Measurements from ENCODE around the gene NUDT5.

NUDT5 gene

DNA sequence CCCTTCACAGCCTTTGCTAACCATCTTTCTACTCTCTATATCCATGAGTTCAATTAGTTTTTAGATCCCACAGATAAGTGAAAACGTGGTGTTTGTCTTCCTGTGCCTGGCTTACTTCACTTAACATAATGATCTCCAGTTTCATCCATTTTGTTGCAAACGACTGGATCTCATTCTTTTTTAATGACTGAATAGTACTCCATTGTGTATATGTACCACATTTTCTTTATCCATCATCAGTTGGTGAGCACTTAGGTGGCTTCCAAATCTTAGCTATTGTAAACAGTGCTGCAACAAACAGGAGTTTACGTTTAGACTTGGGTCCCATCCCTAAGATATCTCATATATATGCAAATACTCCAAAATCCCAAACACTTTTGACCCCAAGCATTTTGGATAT, 9.4 kb upstream of the NUDT5 start:
- Histone ChIP-seq H3K4me3 (ENCODE audit: low read length in 2 of 2) (no peak overlapping the region), H3K36me3 (ENCODE audit: control insufficient read depth in 2 of 2, insufficient read depth in 2 of 2, low read length in 2 of 2) (peaks cover 18 to 44% of the 10 kb centered on the region in 2 donors), H3K9ac (ENCODE audit: low read depth in 1 of 2, low read length in 2 of 2) (no peak overlapping the region)

GRCh38 chr10:12202226-12202625, 6.5 kb upstream of the NUDT5 start:
- Histone ChIP-seq H3K27ac (ENCODE audit: low read depth in 2 of 2, low read length in 2 of 2) (no peak overlapping the region), H3K4me1 (ENCODE audit: control insufficient read depth in 2 of 2, insufficient read depth in 2 of 2, low read length in 2 of 2) (no peaks in the 10 kb centered on the region), H3K27me3 (ENCODE audit: control insufficient read depth in 2 of 2, insufficient read depth in 2 of 2, low read length in 2 of 2) (no peaks in the 10 kb centered on the region), H3K4me3 (ENCODE audit: low read length in 2 of 2) (no peak overlapping the region), H3K9me3 (ENCODE audit: control insufficient read depth in 2 of 2, low read length in 2 of 2) (no peaks in the 10 kb centered on the region), H3K36me3 (ENCODE audit: control insufficient read depth in 2 of 2, insufficient read depth in 2 of 2, low read length in 2 of 2) (peaks cover 21 to 31% of the 10 kb centered on the region in 2 donors), H3K9ac (ENCODE audit: low read depth in 1 of 2, low read length in 2 of 2) (no peak overlapping the region)

More for the DNA sequence above, 9.4 kb upstream of the NUDT5 start:
- H3K27ac ChIP-seq (ENCODE audit: low read depth in 2 of 2, low read length in 2 of 2): no peak overlapping the region
- H3K4me1 ChIP-seq (ENCODE audit: control insufficient read depth in 2 of 2, insufficient read depth in 2 of 2, low read length in 2 of 2): no peaks in the 10 kb centered on the region
- no peaks in the 10 kb centered on the region for H3K27me3 ChIP-seq (ENCODE audit: control insufficient read depth in 2 of 2, insufficient read depth in 2 of 2, low read length in 2 of 2)
- no peaks in the 10 kb centered on the region for H3K9me3 ChIP-seq (ENCODE audit: control insufficient read depth in 2 of 2, low read length in 2 of 2)

GRCh38 chr10:12201543-12201942, 5.9 kb upstream of the NUDT5 start:
- no peaks in the 10 kb centered on the region for H3K27me3 ChIP-seq (ENCODE audit: control insufficient read depth in 2 of 2, insufficient read depth in 2 of 2, low read length in 2 of 2)
- no peak overlapping the region for H3K9ac ChIP-seq (ENCODE audit: low read depth in 1 of 2, low read length in 2 of 2)
- peaks cover 0 to 6% of the 10 kb centered on the region in 2 donors for H3K4me1 ChIP-seq (ENCODE audit: control insufficient read depth in 2 of 2, insufficient read depth in 2 of 2, low read length in 2 of 2)
- no peaks in the 10 kb centered on the region for H3K9me3 ChIP-seq (ENCODE audit: control insufficient read depth in 2 of 2, low read length in 2 of 2)
- no peak overlapping the region for H3K27ac ChIP-seq (ENCODE audit: low read depth in 2 of 2, low read length in 2 of 2)
- H3K36me3 ChIP-seq (ENCODE audit: control insufficient read depth in 2 of 2, insufficient read depth in 2 of 2, low read length in 2 of 2): peaks cover 21 to 31% of the 10 kb centered on the region in 2 donors
- H3K4me3 ChIP-seq (ENCODE audit: low read length in 2 of 2): no peak overlapping the region

GRCh38 chr10:12200850-12201249, 5.2 kb upstream of the NUDT5 start:
- H3K4me1 ChIP-seq (ENCODE audit: control insufficient read depth in 2 of 2, insufficient read depth in 2 of 2, low read length in 2 of 2): peaks cover 0 to 9% of the 10 kb centered on the region in 2 donors
- peaks cover 21 to 31% of the 10 kb centered on the region in 2 donors for H3K36me3 ChIP-seq (ENCODE audit: control insufficient read depth in 2 of 2, insufficient read depth in 2 of 2, low read length in 2 of 2)
- no peak overlapping the region for H3K27ac ChIP-seq (ENCODE audit: low read depth in 2 of 2, low read length in 2 of 2)
- H3K27me3 ChIP-seq (ENCODE audit: control insufficient read depth in 2 of 2, insufficient read depth in 2 of 2, low read length in 2 of 2): no peaks in the 10 kb centered on the region
- H3K4me3 ChIP-seq (ENCODE audit: low read length in 2 of 2): no peak overlapping the region
- H3K9me3 ChIP-seq (ENCODE audit: control insufficient read depth in 2 of 2, low read length in 2 of 2): no peaks in the 10 kb centered on the region
- H3K9ac ChIP-seq (ENCODE audit: low read depth in 1 of 2, low read length in 2 of 2): no peak overlapping the region

DNA sequence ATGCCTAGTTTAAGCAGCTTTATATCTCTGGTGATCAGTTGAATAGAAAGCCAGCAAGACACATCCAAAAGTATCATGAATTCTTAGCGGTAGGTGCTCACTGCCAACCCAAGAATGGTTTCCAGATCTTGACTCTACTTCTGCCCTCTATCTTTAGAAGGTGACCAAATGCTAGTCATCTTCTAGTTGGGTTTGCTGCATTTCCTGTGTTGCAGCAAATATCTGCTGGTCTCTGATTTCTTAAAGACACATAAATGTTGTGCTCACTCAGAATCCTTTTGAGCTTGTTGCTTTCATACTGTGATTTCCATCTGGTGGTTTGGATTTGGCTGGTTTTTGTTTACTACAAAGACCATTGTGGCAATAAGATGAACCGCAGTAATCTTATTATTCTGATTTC, 2.5 kb upstream of the NUDT5 start:
- peaks cover 6 to 19% of the 10 kb centered on the region in 2 donors for H3K4me1 ChIP-seq (ENCODE audit: control insufficient read depth in 2 of 2, insufficient read depth in 2 of 2, low read length in 2 of 2)
- H3K4me3 ChIP-seq (ENCODE audit: low read length in 2 of 2): no peak overlapping the region
- H3K9ac ChIP-seq (ENCODE audit: low read depth in 1 of 2, low read length in 2 of 2): no peak overlapping the region
- no peaks in the 10 kb centered on the region for H3K27me3 ChIP-seq (ENCODE audit: control insufficient read depth in 2 of 2, insufficient read depth in 2 of 2, low read length in 2 of 2)
- no peak overlapping the region for H3K27ac ChIP-seq (ENCODE audit: low read depth in 2 of 2, low read length in 2 of 2)
- no peaks in the 10 kb centered on the region for H3K9me3 ChIP-seq (ENCODE audit: control insufficient read depth in 2 of 2, low read length in 2 of 2)
- H3K36me3 ChIP-seq (ENCODE audit: control insufficient read depth in 2 of 2, insufficient read depth in 2 of 2, low read length in 2 of 2): peaks cover 21% of the 10 kb centered on the region in 2 donors

DNA sequence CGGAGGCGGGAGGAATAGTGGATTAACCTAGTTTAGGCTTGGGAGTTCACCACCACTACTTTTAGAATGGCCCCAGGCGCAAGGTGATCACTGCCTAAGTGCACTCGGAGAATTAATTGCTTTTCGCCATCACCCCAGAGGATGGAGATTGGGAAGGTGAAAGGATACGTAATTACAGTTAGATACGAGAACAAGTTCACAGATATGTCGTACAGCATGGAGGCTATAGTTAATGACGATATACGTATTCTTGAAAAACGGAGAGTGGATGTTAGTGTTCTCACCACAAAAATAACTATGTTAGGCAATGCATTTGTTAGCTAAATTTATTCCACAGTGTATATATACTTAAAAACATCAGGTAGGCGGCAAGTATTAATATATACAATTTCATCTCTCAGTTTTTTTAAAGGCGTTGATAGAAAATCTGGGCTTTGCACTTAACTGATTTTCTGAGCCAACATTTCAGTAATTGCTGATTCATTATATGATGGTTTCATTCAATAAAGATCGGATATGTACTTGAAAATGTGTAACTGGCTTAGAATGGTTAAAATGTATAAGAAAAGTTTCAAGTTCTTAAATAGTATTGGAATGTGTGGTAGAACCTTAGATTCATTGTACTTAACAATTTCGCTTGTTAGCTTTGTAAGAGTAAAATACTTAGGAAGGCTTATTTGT, 980 bp upstream of the NUDT5 start:
- Histone ChIP-seq H3K4me1 (ENCODE audit: control insufficient read depth in 2 of 2, insufficient read depth in 2 of 2, low read length in 2 of 2) (peaks cover 6 to 19% of the 10 kb centered on the region in 2 donors), H3K27ac (ENCODE audit: low read depth in 2 of 2, low read length in 2 of 2) (peak overlapping the region; percentile 88 to 91), H3K9me3 (ENCODE audit: control insufficient read depth in 2 of 2, low read length in 2 of 2) (no peaks in the 10 kb centered on the region), H3K9ac (ENCODE audit: low read depth in 1 of 2, low read length in 2 of 2) (peak overlapping the region; percentile 82 to 96), H3K4me3 (ENCODE audit: low read length in 2 of 2) (peak overlapping the region; percentile 96 to 98), H3K27me3 (ENCODE audit: control insufficient read depth in 2 of 2, insufficient read depth in 2 of 2, low read length in 2 of 2) (no peaks in the 10 kb centered on the region), H3K36me3 (ENCODE audit: control insufficient read depth in 2 of 2, insufficient read depth in 2 of 2, low read length in 2 of 2) (peaks cover 8 to 14% of the 10 kb centered on the region in 2 donors)

DNA sequence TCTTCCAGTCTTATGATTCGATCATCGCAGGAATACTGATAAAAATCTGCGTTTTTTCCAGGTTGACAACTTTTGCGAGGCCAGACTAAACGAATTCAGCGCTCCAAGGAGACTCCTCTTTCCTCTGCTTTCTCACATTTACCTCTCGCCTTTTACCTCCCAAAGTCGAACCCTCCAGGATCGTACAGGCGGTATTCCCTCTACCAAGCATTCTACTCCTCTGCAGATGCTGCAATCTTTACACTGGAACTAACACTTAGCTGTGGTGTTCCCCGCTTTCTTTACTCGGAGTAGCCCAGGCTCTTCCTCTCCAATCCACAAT, 449 bp downstream of the NUDT5 start:
- no peaks in the 10 kb centered on the region for H3K27me3 ChIP-seq (ENCODE audit: control insufficient read depth in 2 of 2, insufficient read depth in 2 of 2, low read length in 2 of 2)
- no peaks in the 10 kb centered on the region for H3K9me3 ChIP-seq (ENCODE audit: control insufficient read depth in 2 of 2, low read length in 2 of 2)

DNA sequence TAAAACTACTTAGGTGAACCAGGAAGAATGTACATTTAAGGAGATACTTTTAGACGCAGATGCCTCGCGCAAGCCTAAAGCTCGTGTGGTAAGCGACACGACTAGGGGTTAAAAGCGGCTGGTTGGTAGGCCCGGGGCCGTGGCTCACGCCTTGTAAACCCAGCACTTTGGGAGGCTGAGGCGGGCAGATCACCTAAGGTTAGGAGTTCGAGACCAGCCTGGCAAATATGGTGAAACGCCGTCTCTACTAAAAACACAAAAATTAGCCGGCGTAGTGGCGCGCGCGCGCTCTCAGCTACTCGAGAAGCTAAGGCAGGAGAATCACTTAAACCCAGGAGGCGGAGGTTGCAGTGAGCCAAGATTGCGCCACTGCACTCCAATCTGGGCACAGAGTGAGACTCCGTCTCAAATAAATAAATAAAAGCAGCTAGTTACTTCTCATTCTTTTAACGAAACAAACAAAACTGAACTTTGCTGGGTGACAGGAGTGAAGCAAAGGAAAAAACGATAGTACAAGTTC, 879 bp downstream of the NUDT5 start:
- Histone ChIP-seq H3K4me1 (ENCODE audit: control insufficient read depth in 2 of 2, insufficient read depth in 2 of 2, low read length in 2 of 2) (peaks cover 6 to 19% of the 10 kb centered on the region in 2 donors), H3K4me3 (ENCODE audit: low read length in 2 of 2) (peak overlapping the region; percentile 96 to 98), H3K9ac (ENCODE audit: low read depth in 1 of 2, low read length in 2 of 2) (peak overlapping the region; percentile 82 to 96), H3K9me3 (ENCODE audit: control insufficient read depth in 2 of 2, low read length in 2 of 2) (no peaks in the 10 kb centered on the region), H3K36me3 (ENCODE audit: control insufficient read depth in 2 of 2, insufficient read depth in 2 of 2, low read length in 2 of 2) (peaks cover 2 to 6% of the 10 kb centered on the region in 2 donors), H3K27ac (ENCODE audit: low read depth in 2 of 2, low read length in 2 of 2) (peak overlapping the region in 1 of 2 donors; percentile 91), H3K27me3 (ENCODE audit: control insufficient read depth in 2 of 2, insufficient read depth in 2 of 2, low read length in 2 of 2) (no peaks in the 10 kb centered on the region)

More for the DNA sequence above, 449 bp downstream of the NUDT5 start:
- Histone ChIP-seq H3K4me1 (ENCODE audit: control insufficient read depth in 2 of 2, insufficient read depth in 2 of 2, low read length in 2 of 2) (peaks cover 6 to 19% of the 10 kb centered on the region in 2 donors), H3K27ac (ENCODE audit: low read depth in 2 of 2, low read length in 2 of 2) (peak overlapping the region; percentile 88 to 91), H3K36me3 (ENCODE audit: control insufficient read depth in 2 of 2, insufficient read depth in 2 of 2, low read length in 2 of 2) (peaks cover 2 to 6% of the 10 kb centered on the region in 2 donors), H3K9ac (ENCODE audit: low read depth in 1 of 2, low read length in 2 of 2) (peak overlapping the region; percentile 82 to 96), H3K4me3 (ENCODE audit: low read length in 2 of 2) (peak overlapping the region; percentile 96 to 98)

DNA sequence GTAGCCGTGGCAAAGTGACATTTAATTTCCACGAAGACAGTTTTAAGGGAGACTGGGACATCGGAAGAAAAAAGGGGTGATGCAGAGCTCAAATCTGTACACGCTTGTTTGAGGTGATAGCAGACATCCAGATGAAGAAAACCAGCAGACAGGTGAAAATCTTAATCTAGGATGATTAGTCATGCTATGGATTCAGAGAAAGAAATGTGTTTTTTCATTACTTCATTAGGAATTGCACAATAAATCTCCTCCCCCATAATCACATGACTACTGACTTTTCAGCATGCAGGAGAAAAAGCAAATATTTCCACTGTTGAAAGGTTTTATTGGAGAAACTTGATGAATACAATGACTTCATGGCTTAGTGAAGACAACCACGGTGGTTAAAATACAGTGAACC, 2.5 kb downstream of the NUDT5 start:
- Histone ChIP-seq H3K4me1 (ENCODE audit: control insufficient read depth in 2 of 2, insufficient read depth in 2 of 2, low read length in 2 of 2) (peaks cover 6 to 19% of the 10 kb centered on the region in 2 donors), H3K27me3 (ENCODE audit: control insufficient read depth in 2 of 2, insufficient read depth in 2 of 2, low read length in 2 of 2) (no peaks in the 10 kb centered on the region), H3K36me3 (ENCODE audit: control insufficient read depth in 2 of 2, insufficient read depth in 2 of 2, low read length in 2 of 2) (no peaks in the 10 kb centered on the region), H3K27ac (ENCODE audit: low read depth in 2 of 2, low read length in 2 of 2) (no peak overlapping the region), H3K9ac (ENCODE audit: low read depth in 1 of 2, low read length in 2 of 2) (no peak overlapping the region), H3K4me3 (ENCODE audit: low read length in 2 of 2) (no peak overlapping the region), H3K9me3 (ENCODE audit: control insufficient read depth in 2 of 2, low read length in 2 of 2) (no peaks in the 10 kb centered on the region)

DNA sequence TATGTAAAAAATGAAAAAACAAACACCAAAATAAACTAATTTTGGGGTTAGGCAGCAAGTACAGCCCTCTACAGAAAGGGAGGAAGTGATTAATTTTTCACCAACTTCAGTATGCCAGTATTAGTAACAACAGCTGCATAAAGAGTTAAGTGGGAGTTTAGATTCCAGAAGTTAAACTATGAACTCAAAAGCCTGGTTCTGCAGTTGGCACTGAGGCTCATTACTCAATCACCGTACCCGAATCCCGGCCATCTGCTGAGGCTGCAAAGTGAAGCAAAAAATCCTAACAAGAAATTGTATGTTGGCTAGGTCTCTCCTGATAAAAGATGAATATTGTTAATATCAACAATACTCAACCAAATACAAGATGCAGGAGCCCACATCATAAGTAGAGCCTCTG, 4.0 kb downstream of the NUDT5 start:
- Histone ChIP-seq H3K4me1 (ENCODE audit: control insufficient read depth in 2 of 2, insufficient read depth in 2 of 2, low read length in 2 of 2) (peaks cover 6 to 14% of the 10 kb centered on the region in 2 donors), H3K4me3 (ENCODE audit: low read length in 2 of 2) (no peak overlapping the region), H3K9me3 (ENCODE audit: control insufficient read depth in 2 of 2, low read length in 2 of 2) (no peaks in the 10 kb centered on the region), H3K36me3 (ENCODE audit: control insufficient read depth in 2 of 2, insufficient read depth in 2 of 2, low read length in 2 of 2) (peaks cover 3% of the 10 kb centered on the region in 2 donors), H3K27me3 (ENCODE audit: control insufficient read depth in 2 of 2, insufficient read depth in 2 of 2, low read length in 2 of 2) (no peaks in the 10 kb centered on the region), H3K27ac (ENCODE audit: low read depth in 2 of 2, low read length in 2 of 2) (no peak overlapping the region), H3K9ac (ENCODE audit: low read depth in 1 of 2, low read length in 2 of 2) (no peak overlapping the region)

All from mucosa of rectum (tissue), 2 donors.